ENCODE results near the gene PTGER1. TPM values are rescaled to one million over a fixed set of nuclear protein-coding genes. Genes with fewer than 3 reads are reported as not detected.

PTGER1 gene
- total and polyA plus RNA-seq, 2 donors (not counting 1 experiment from before 2014, with no cell fraction given), result 2.3 to 9.7 TPM

DNA sequence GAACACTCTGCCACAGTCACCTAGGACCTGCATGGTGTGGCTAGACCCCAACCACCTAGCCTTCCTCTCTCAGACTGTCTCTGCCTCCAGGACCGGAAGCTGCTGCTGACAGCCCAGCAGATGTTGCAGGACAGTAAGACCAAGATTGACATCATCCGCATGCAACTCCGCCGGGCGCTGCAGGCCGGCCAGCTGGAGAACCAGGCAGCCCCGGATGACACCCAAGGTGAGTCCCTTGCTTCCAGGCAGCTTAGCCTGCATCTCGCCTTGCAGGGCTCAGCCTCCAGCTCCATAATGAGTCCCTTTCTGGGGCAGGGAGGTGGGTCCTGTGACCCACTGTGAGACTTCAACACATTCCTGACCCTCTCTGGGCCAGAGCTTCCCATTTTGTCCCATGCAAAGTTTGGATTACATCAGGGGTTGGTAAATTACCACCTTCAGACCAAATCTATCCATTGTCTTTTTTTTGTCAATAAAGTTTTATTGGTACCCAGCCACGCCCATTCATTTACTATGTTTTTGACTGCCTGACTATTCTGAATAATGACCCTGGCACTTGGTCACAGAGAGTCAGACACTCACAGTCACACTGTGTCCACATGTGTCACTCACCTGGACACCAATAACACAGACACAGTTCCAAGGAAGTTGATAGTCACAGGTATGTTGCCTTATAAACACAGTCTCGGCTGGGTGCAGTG, 28.7 kb downstream of the PTGER1 start:
- Histone ChIP-seq H3K4me3 (replicated peaks in 1 of 4; ENCODE audit: control extremely low read depth in 1 of 4, insufficient read depth in 1 of 4, low read depth in 3 of 4, low read length in 4 of 4) (no peak overlapping the region), H3K9ac (ENCODE audit: insufficient read depth, low read length) (no peak overlapping the region), H3K4me2 (ENCODE audit: extremely low read depth, insufficient read depth, low read length) (no peak overlapping the region), H3K27me3 (ENCODE audit: control insufficient read depth, insufficient read depth, low read length) (no peaks in the 10 kb centered on the region), H2AFZ (ENCODE audit: low read length) (no peak overlapping the region), H3K79me2 (ENCODE audit: control insufficient read depth, insufficient read depth, low read length) (no peaks in the 10 kb centered on the region), H4K20me1 (ENCODE audit: control insufficient read depth, extremely low read depth, insufficient read depth, low read length) (no peaks in the 10 kb centered on the region), H3K9me3 (ENCODE audit: control insufficient read depth, insufficient read depth, low read depth, low read length) (no peaks in the 10 kb centered on the region), H3K4me1 (ENCODE audit: control insufficient read depth, extremely low read depth, insufficient read depth, low read length) (no peaks in the 10 kb centered on the region), H3K27ac (ENCODE audit: insufficient read depth, low read length) (no peak overlapping the region), H3K36me3 (ENCODE audit: control insufficient read depth, insufficient read depth, low read length) (peaks cover 37% of the 10 kb centered on the region)
- DNase-seq (ENCODE audit: low read depth in 2 of 2), result no peak
- TF ChIP-seq, protein P1, sequence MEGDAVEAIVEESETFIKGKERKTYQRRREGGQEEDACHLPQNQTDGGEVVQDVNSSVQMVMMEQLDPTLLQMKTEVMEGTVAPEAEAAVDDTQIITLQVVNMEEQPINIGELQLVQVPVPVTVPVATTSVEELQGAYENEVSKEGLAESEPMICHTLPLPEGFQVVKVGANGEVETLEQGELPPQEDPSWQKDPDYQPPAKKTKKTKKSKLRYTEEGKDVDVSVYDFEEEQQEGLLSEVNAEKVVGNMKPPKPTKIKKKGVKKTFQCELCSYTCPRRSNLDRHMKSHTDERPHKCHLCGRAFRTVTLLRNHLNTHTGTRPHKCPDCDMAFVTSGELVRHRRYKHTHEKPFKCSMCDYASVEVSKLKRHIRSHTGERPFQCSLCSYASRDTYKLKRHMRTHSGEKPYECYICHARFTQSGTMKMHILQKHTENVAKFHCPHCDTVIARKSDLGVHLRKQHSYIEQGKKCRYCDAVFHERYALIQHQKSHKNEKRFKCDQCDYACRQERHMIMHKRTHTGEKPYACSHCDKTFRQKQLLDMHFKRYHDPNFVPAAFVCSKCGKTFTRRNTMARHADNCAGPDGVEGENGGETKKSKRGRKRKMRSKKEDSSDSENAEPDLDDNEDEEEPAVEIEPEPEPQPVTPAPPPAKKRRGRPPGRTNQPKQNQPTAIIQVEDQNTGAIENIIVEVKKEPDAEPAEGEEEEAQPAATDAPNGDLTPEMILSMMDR (conservative IDR thresholded peaks at IDR 0.05 in 1 of 2, IDR thresholded peaks at IDR 0.05 in 1 of 2; ENCODE audit: low read depth in 1 of 2, low read length in 2 of 2), result no peak
- no peak for TF ChIP-seq EZH2 (IDR thresholded peaks at IDR 0.05; ENCODE audit: low read length, missing control alignments)

DNA sequence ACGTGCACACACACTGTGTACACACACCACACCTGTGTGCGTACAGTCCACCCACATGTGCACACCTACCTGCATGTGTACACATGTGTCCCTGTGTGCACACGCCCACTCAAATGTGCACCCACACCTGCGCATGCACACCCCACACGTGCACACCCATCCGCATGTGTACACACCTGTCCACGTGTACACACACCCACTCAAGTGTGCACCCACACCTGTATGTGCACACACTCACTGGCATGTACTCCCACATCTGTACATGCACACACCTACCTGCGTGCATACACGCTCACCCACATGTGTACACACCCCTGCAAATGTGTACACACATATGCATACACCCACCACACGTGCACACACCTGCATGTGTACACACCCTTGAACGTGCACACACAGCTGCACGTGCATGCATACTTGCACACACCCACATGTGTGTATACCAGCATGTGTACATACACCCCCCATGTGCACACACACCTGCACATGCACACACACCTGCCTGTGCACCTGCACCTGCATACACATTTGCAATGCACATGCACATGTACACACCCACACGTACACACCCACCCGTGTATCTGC, 31.4 kb downstream of the PTGER1 start:
- H4K20me1 ChIP-seq (ENCODE audit: control insufficient read depth, extremely low read depth, insufficient read depth, low read length), result no peaks in the 10 kb centered on the region
- H3K27me3 ChIP-seq (ENCODE audit: control insufficient read depth, insufficient read depth, low read length), result no peaks in the 10 kb centered on the region
- no peak for DNase-seq (ENCODE audit: low read depth in 2 of 2)
- no peak overlapping the region for H3K9ac ChIP-seq (ENCODE audit: insufficient read depth, low read length)
- peaks cover 12% of the 10 kb centered on the region for H3K79me2 ChIP-seq (ENCODE audit: control insufficient read depth, insufficient read depth, low read length)
- H3K9me3 ChIP-seq (ENCODE audit: control insufficient read depth, insufficient read depth, low read depth, low read length), result no peaks in the 10 kb centered on the region
- no peak overlapping the region for H2AFZ ChIP-seq (ENCODE audit: low read length)
- H3K36me3 ChIP-seq (ENCODE audit: control insufficient read depth, insufficient read depth, low read length), result peaks cover 28% of the 10 kb centered on the region
- no peaks in the 10 kb centered on the region for H3K4me1 ChIP-seq (ENCODE audit: control insufficient read depth, extremely low read depth, insufficient read depth, low read length)
- no peak overlapping the region for H3K27ac ChIP-seq (ENCODE audit: insufficient read depth, low read length)
- TF ChIP-seq, protein P1 (conservative IDR thresholded peaks at IDR 0.05 in 1 of 2, IDR thresholded peaks at IDR 0.05 in 1 of 2; ENCODE audit: low read depth in 1 of 2, low read length in 2 of 2), result no peak
- TF ChIP-seq EZH2 (IDR thresholded peaks at IDR 0.05; ENCODE audit: low read length, missing control alignments), result no peak
- H3K4me2 ChIP-seq (ENCODE audit: extremely low read depth, insufficient read depth, low read length), result no peak overlapping the region
- no peak overlapping the region for H3K4me3 ChIP-seq (replicated peaks in 1 of 4; ENCODE audit: control extremely low read depth in 1 of 4, insufficient read depth in 1 of 4, low read depth in 3 of 4, low read length in 4 of 4)

DNA sequence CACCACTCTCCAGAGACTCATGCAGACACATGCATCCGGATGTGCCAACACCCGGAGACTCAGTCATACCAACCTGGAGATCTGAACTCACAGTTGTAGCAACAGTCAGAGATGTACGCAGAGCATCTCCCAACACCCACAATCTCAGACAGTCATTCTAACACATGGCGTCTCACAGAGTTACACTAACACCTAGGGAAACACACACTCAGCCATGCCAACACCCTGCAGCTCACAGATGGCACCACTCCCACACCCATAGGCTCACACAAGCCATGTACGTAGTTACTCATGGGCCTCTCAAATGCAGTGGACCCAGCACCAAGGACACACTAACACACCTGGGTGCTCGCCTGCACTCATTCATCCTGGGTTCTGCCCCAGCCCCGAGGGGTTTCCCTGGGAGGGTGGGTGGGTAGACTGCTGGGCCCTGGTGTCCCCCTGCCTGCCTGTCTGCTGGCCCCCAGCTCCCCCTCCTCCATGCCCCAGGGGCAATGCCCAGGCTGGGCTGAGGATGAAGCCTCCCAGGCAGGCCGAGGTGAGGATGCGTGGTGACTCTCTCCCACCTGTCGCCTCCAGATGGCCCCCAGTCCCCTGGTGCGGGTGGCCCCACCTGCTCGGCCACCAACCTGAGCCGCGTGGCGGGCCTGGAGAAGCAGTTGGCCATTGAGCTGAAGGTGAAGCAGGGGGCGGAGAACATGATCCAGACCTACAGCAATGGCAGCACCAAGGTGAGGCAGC, 32.1 kb downstream of the PTGER1 start:
- no peak for TF ChIP-seq EZH2 (IDR thresholded peaks at IDR 0.05; ENCODE audit: low read length, missing control alignments)
- TF ChIP-seq, protein P1 (conservative IDR thresholded peaks at IDR 0.05 in 1 of 2, IDR thresholded peaks at IDR 0.05 in 1 of 2; ENCODE audit: low read depth in 1 of 2, low read length in 2 of 2), result no peak
- H2AFZ ChIP-seq (ENCODE audit: low read length), result no peak overlapping the region
- H3K27me3 ChIP-seq (ENCODE audit: control insufficient read depth, insufficient read depth, low read length), result no peaks in the 10 kb centered on the region
- no peak overlapping the region for H3K4me3 ChIP-seq (replicated peaks in 1 of 4; ENCODE audit: control extremely low read depth in 1 of 4, insufficient read depth in 1 of 4, low read depth in 3 of 4, low read length in 4 of 4)
- H3K9ac ChIP-seq (ENCODE audit: insufficient read depth, low read length), result no peak overlapping the region
- no peaks in the 10 kb centered on the region for H4K20me1 ChIP-seq (ENCODE audit: control insufficient read depth, extremely low read depth, insufficient read depth, low read length)
- peaks cover 28% of the 10 kb centered on the region for H3K36me3 ChIP-seq (ENCODE audit: control insufficient read depth, insufficient read depth, low read length)
- H3K27ac ChIP-seq (ENCODE audit: insufficient read depth, low read length), result no peak overlapping the region
- no peak overlapping the region for H3K4me2 ChIP-seq (ENCODE audit: extremely low read depth, insufficient read depth, low read length)
- no peaks in the 10 kb centered on the region for H3K4me1 ChIP-seq (ENCODE audit: control insufficient read depth, extremely low read depth, insufficient read depth, low read length)
- peaks cover 12% of the 10 kb centered on the region for H3K79me2 ChIP-seq (ENCODE audit: control insufficient read depth, insufficient read depth, low read length)
- no peaks in the 10 kb centered on the region for H3K9me3 ChIP-seq (ENCODE audit: control insufficient read depth, insufficient read depth, low read depth, low read length)
- no peak for DNase-seq (ENCODE audit: low read depth in 2 of 2)
